Non-pigmented ciliary epithelial cell (primary cell): ENCODE measurements around the gene GYG2.
"Not testable (repeated sequence)": the region's sequence is repeated elsewhere in the genome, so short reads cannot be mapped to it uniquely, and the experiment has no call there.

ENCODE experiments used
- DNase-seq: peaks from one replicate; pipeline ENCODE4 v3.0.0-alpha.2; 2010; ENCODE audit warnings: low read depth

The GYG2 gene

GRCh38 chrX:2872671-2873277, 44.0 kb downstream of the GYG2 start:
- DNase-seq: no peak

GRCh38 chrX:2874222-2875135, 45.7 kb downstream of the GYG2 start:
- DNase-seq: no peak

DNA sequence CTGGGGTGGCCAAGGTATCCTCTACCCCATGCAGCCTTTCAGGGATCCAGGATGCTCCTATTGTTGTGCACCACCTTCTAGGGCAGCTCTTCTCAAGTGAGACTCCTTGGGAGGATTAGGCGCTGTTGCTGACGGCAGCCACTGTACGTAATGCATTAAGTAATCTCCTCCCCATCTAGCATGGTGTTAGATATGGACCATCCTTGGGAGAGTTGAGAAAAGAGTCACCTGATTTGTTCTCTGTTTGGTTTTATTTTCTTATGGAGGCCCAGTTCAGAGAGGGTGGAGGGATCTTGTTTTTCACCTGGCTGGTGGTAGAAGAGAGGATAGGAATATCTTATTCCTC, 46.4 kb downstream of the GYG2 start:
- no peak for DNase-seq

GRCh38 chrX:2875798-2876399, 47.2 kb downstream of the GYG2 start:
- DNase-seq: no peak

GRCh38 chrX:2878563-2878962, 49.8 kb downstream of the GYG2 start:
- DNase-seq: no peak

- DNase-seq: no peak
Observed at GRCh38 chrX:2879670-2880069, 50.9 kb downstream of the GYG2 start.

DNA sequence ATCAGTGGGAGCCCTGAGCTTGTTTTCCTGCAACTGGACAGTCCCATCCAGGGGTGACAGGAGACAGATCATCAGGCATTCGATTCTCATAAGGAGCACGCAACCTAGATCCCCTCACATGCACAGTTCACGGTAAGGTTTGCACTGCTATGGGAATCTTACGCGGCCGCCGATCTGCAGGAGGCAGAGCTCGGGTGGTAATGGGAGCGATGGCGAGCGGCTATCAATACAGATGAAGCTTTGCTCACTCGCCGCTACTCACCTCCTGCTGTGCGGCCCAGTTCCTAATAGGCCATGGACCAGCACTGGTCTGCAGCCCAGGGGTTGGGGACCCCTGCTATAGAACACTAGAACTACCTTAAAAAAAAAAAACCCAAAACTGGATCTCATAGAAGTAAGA, 55.0 kb downstream of the GYG2 start:
- no peak for DNase-seq

GRCh38 chrX:2888309-2888708, 59.6 kb downstream of the GYG2 start:
- no peak for DNase-seq

- no peak for DNase-seq
Observed at GRCh38 chrX:2889045-2889605, 60.4 kb downstream of the GYG2 start.

- DNase-seq: not testable (repeated sequence)
Observed at GRCh38 chrX:2889706-2890490, 61.2 kb downstream of the GYG2 start.

- DNase-seq: not testable (repeated sequence)
Observed at GRCh38 chrX:2890536-2891460, 62.1 kb downstream of the GYG2 start.

DNA sequence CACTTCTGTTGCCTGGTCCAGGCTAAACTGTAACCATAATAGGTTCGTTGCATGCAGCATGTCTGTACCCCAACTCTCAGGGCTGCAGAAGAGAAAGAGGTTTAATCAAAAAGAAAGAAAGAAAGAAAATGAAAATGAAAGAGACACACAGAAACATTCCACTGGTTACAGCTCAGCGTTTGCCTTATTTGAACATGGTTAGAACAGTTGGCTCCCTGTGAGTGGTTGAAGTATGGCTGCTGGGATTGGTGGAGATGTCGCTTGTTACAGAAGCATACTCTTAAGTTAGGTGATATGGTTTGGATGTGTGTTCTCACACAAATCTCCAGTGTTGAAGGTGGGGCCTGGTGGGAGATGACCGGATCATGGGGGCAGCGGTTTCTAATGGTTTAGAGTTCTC, 64.1 kb downstream of the GYG2 start:
- DNase-seq: no peak

- DNase-seq: no peak
Observed at GRCh38 chrX:2894885-2895292, 66.2 kb downstream of the GYG2 start.

DNA sequence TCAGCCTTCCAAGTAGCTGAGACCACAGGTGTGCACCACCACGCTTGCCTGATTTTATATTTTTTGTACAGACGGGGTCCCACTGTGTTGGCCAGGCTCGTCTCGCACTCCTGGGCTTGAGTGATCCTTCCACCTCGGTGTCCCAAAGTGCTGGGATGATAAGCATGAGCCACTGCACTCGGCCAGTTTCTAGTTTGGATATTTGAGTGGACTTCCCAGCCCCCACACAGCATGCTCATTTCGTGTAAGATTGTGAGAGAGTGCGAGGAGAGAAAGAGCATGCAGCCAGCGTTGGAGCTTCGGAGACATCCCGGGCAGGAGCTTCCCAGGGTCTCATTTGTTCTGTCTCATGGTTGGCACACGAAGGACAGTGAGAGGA, 68.6 kb downstream of the GYG2 start:
- DNase-seq: no peak

GRCh38 chrX:2897690-2898623, 69.2 kb downstream of the GYG2 start:
- DNase-seq: not testable (repeated sequence)

- DNase-seq: no peak
Observed at GRCh38 chrX:2898846-2899512, 70.2 kb downstream of the GYG2 start.

- no peak for DNase-seq
Observed at GRCh38 chrX:2901367-2902036, 72.8 kb downstream of the GYG2 start.

DNA sequence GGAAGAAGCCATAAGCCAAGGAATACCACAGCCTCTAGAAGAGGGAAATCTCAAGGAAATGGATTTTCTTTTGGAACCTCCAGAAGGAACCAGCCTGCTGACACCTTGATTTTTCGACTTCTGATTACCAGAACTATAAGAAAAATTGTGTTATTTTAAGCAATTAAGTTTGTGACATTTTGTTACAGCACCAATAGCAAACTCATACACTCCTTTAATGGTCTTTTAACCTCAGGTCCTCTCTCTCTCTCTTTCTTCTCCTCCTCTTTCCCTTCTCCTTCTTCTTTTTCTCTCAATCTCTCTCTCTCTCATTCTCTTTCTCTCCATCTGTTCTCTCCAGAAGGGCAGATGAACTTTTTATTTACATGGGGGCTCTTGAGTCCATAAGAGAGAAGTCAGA, 74.1 kb downstream of the GYG2 start:
- DNase-seq: no peak

DNA sequence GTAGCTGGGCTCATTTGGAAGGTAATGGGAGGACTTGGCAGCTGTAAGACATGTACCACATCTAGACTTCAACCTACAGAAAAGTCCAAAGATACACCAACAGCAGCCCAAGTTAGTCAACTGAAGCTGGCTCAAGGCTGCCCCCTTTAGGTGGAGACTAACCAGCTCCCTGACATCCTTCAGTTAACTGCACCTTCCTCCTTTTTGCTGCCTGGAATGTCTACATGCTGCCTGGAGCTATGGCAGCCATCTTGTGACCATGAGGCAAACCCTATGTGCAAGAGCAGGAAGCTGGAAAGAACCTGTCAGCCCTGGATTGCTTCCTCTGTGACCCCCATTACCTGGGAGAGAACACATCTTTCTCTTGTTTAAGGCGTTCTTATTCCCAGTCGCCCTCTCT, 74.6 kb downstream of the GYG2 start:
- DNase-seq: no peak
